HepG2 (cell line): ENCODE data around the gene TMC2. TPM values are rescaled to one million over a fixed set of nuclear protein-coding genes. Genes with fewer than 3 reads are reported as not detected.

Experiments
- ATF7-NPFF ChIP-seq: sonication (generic); formaldehyde crosslinking; IDR thresholded peaks from 2 replicates; pipeline ENCODE4 v1.8.1; 2023; ENCODE audit warnings: mild to moderate bottlenecking, low read depth, missing genetic modification reagents, moderate library complexity
- CEBPG ChIP-seq: IDR thresholded peaks from 2 replicates; pipeline ENCODE4 v1.6.1; 2016
- FOXJ3 ChIP-seq: sonication (generic); formaldehyde crosslinking; IDR thresholded peaks from 2 replicates; pipeline ENCODE4 v1.4.0; 2020; ENCODE audit warnings: missing genetic modification reagents, mild to moderate bottlenecking, borderline replicate concordance
- HOXA5 ChIP-seq: sonication (generic); formaldehyde crosslinking; IDR thresholded peaks from 2 replicates; pipeline ENCODE4 v1.4.0; 2020; ENCODE audit warnings: missing genetic modification reagents
- KDM6A ChIP-seq: IDR thresholded peaks from 2 replicates; pipeline ENCODE4 v1.6.1; 2016; ENCODE audit warnings: low read depth
- MAF1 ChIP-seq: sonication (generic); formaldehyde crosslinking; IDR thresholded peaks from 2 replicates; pipeline ENCODE4 v1.5.0; 2020; ENCODE audit warnings: missing genetic modification reagents, borderline replicate concordance
- MEF2D ChIP-seq: sonication (generic); formaldehyde crosslinking; IDR thresholded peaks from 2 replicates; pipeline ENCODE4 v1.5.1; 2020; ENCODE audit warnings: mild to moderate bottlenecking, missing genetic modification reagents
- MXD4 ChIP-seq: IDR thresholded peaks from 2 replicates; pipeline ENCODE4 v1.6.1; 2016; ENCODE audit warnings: mild to moderate bottlenecking, missing biosample characterization, missing genetic modification reagents
- NFYB ChIP-seq: sonication (generic); formaldehyde crosslinking; IDR thresholded peaks from 2 replicates; pipeline ENCODE4 v1.4.0; 2020; ENCODE audit warnings: missing genetic modification reagents
- NONO ChIP-seq, 2 experiments: fragments of 450-650 bp in 1 of 2; sonication (generic) in 1 of 2; formaldehyde crosslinking in 1 of 2; IDR thresholded peaks in 1 of 2; conservative IDR thresholded peaks in 1 of 2; 2 replicates each; pipeline versions ENCODE4 v1.6.1 to v1.8.0; 2017 to 2022; ENCODE audit warnings: mild to moderate bottlenecking in 1 of 2, missing genetic modification reagents in 1 of 2, moderate library complexity in 1 of 2
- SMAD1 ChIP-seq: sonication (generic); formaldehyde crosslinking; IDR thresholded peaks from 2 replicates; pipeline ENCODE4 v1.4.0; 2020; ENCODE audit warnings: missing genetic modification reagents, low read depth, mild to moderate bottlenecking, borderline replicate concordance
- TERF1 ChIP-seq: sonication (generic); formaldehyde crosslinking; IDR thresholded peaks from 2 replicates; pipeline ENCODE4 v1.8.0; 2022; ENCODE audit warnings: mild to moderate bottlenecking, missing genetic modification reagents, moderate library complexity
- THRA ChIP-seq: sonication (generic); formaldehyde crosslinking; IDR thresholded peaks from 2 replicates; pipeline ENCODE4 v1.4.0; 2020; ENCODE audit warnings: missing genetic modification reagents, borderline replicate concordance
- ZBTB25 ChIP-seq: IDR thresholded peaks from 2 replicates; pipeline ENCODE4 v1.6.1; 2018; ENCODE audit warnings: missing genetic modification reagents
- ZFP36L1 ChIP-seq: sonication (generic); formaldehyde crosslinking; IDR thresholded peaks from 2 replicates; pipeline ENCODE4 v1.8.0; 2022; ENCODE audit warnings: mild to moderate bottlenecking, missing genetic modification reagents, moderate library complexity
- ZNF280B ChIP-seq: sonication (generic); formaldehyde crosslinking; IDR thresholded peaks from 2 replicates; pipeline ENCODE4 v1.5.0; 2020; ENCODE audit warnings: missing genetic modification reagents, mild to moderate bottlenecking, borderline replicate concordance
- ZNF329 ChIP-seq: sonication (generic); formaldehyde crosslinking; IDR thresholded peaks from 2 replicates; pipeline ENCODE4 v1.9.0; 2021; ENCODE audit warnings: low read depth, mild to moderate bottlenecking, missing genetic modification reagents
- ZNF337 ChIP-seq: sonication (generic); formaldehyde crosslinking; IDR thresholded peaks from 2 replicates; pipeline ENCODE4 v1.5.1; 2020; ENCODE audit warnings: missing genetic modification reagents, low read depth, mild to moderate bottlenecking, borderline replicate concordance
- ZNF569 ChIP-seq: sonication (generic); formaldehyde crosslinking; IDR thresholded peaks from 2 replicates; pipeline ENCODE4 v1.5.0; 2020; ENCODE audit warnings: mild to moderate bottlenecking, missing genetic modification reagents, moderate library complexity, borderline replicate concordance
- ZNF570 ChIP-seq: sonication (generic); formaldehyde crosslinking; IDR thresholded peaks from 2 replicates; pipeline ENCODE4 v1.4.0; 2020; ENCODE audit warnings: mild to moderate bottlenecking, missing genetic modification reagents, borderline replicate concordance
- ZNF776 ChIP-seq: sonication (generic); formaldehyde crosslinking; IDR thresholded peaks from 2 replicates; pipeline ENCODE4 v1.4.0; 2020; ENCODE audit warnings: mild to moderate bottlenecking, missing genetic modification reagents
- ZNF839 ChIP-seq: sonication (generic); formaldehyde crosslinking; IDR thresholded peaks from 2 replicates; pipeline ENCODE4 v1.4.0; 2020; ENCODE audit warnings: missing genetic modification reagents, mild to moderate bottlenecking, borderline replicate concordance
- ZNF841 ChIP-seq: sonication (generic); formaldehyde crosslinking; IDR thresholded peaks from 2 replicates; pipeline ENCODE4 v1.8.1; 2023; ENCODE audit warnings: missing genetic modification reagents, borderline replicate concordance
- polyA plus RNA-seq, 8 experiments: library from polyadenylated mRNA; depleted of rRNA in 3 of 8; stranded (reverse) in 7 of 8; unstranded in 1 of 8; fragments of >200 nt; fragmentation: Illumina TruSeq in 4 of 8; extraction: Trizol in 4 of 8; gene quantifications; 2 replicates each; pipeline versions ENCODE4 v1.2.1 to v1.2.3, GENCODE V29; 2011 to 2016; ENCODE audit warnings: low read depth in 4 of 8, missing spikeins in 1 of 8, mixed read lengths in 1 of 8; ENCODE audit not compliant: insufficient read depth in 1 of 8
- total RNA-seq, 5 experiments: library from RNA; depleted of rRNA; stranded (reverse); fragments of >200 nt; fragmentation: Illumina TruSeq; extraction: Trizol; gene quantifications; 2 replicates each; pipeline ENCODE4 v1.2.3, GENCODE V29; 2016; ENCODE audit warnings: low read depth in 1 of 5

The TMC2 gene
- total and polyA plus RNA-seq, 2 of the 13 experiments (the other 11 are each of a cell fraction or from before 2014, with no cell fraction given): not detected

GRCh38 chr20:2508631-2509467 lies 27.5 kb upstream of the TMC2 start, which contains the start of gene ZNF343 (continued):
- TF ChIP-seq ZNF570 (CRISPR knock-in tag) (no peak), SMAD1 (CRISPR knock-in tag) (peak; percentile 90; the same call in 1 of the 2 replicates), THRA (CRISPR knock-in tag) (peak; percentile 14; the same call in 1 of the 2 replicates), NONO (IDR thresholded peaks at IDR 0.05) (no peak), NONO (CRISPR knock-in tag; conservative IDR thresholded peaks at IDR 0.05) (peak; percentile 93), ZNF776 (CRISPR knock-in tag) (peak; percentile 84; the same call in 1 of the 2 replicates), KDM6A (CRISPR knock-in tag) (0 out of 2 replicates have a peak, but pooled peaks have one; percentile 40), ZNF841 (CRISPR knock-in tag) (no peak), MXD4 (CRISPR knock-in tag) (peak; percentile 85), ZNF337 (CRISPR knock-in tag) (0 out of 2 replicates have a peak, but pooled peaks have one; percentile 58), FOXJ3 (CRISPR knock-in tag) (no peak; the same call in none of the 2 replicates), ZNF839 (peak; percentile 16), ATF7-NPFF (CRISPR knock-in tag) (peak; percentile 58; the same call in 1 of the 2 replicates), ZBTB25 (peak; percentile 71; the same call in 1 of the 2 replicates), ZNF329 (CRISPR knock-in tag) (peak; percentile 69), CEBPG (CRISPR knock-in tag) (peak; percentile 57), ZNF569 (CRISPR knock-in tag) (peak; percentile 32; the same call in 1 of the 2 replicates), HOXA5 (CRISPR knock-in tag) (peak; percentile 65), ZFP36L1 (CRISPR knock-in tag) (no peak), NFYB (peak; percentile 88), ZNF280B (CRISPR knock-in tag) (no peak; the same call in 1 of the 2 replicates), MAF1 (CRISPR knock-in tag) (no peak; the same call in 1 of the 2 replicates), MEF2D (CRISPR knock-in tag) (no peak; the same call in 1 of the 2 replicates), TERF1 (no peak)
